Sigmoid colon (tissue), 7 donors: ENCODE data around the gene PARP4. TPM values are rescaled to one million over a fixed set of nuclear protein-coding genes. Genes with fewer than 3 reads are reported as not detected.
"Not testable (repeated sequence)": the region's sequence is repeated elsewhere in the genome, so short reads cannot be mapped to it uniquely, and the experiment has no call there.

ENCODE experiments used
- DNase-seq: peaks from one replicate; pipeline ENCODE4 v3.0.0-alpha.2; 2019
- H3K27ac ChIP-seq, 4 donors: fragments of 200-600 bp; sonication (generic); one replicate each; pipeline ENCODE4 v1.5.1; 2016 to 2019; ENCODE audit warnings: mild to moderate bottlenecking in 1 of 4
- H3K27me3 ChIP-seq, 3 donors: fragments of 200-600 bp; sonication (generic); one replicate each; pipeline ENCODE4 v1.5.1; 2019; ENCODE audit warnings: mild to moderate bottlenecking in 1 of 3
- H3K36me3 ChIP-seq, 4 donors: fragments of 200-600 bp; sonication (generic); one replicate each; pipeline ENCODE4 v1.5.1; 2016 to 2019
- H3K4me1 ChIP-seq, 4 donors: fragments of 200-600 bp; sonication (generic); one replicate each; pipeline ENCODE4 v1.5.1; 2017 to 2019
- H3K4me3 ChIP-seq, 4 donors: fragments of 200-600 bp; sonication (generic); one replicate each; pipeline ENCODE4 v1.5.1; 2017 to 2019; ENCODE audit warnings: mild to moderate bottlenecking in 2 of 4, moderate library complexity in 1 of 4
- H3K9me3 ChIP-seq, 4 donors: fragments of 200-600 bp in 3 of 4; sonication (generic) in 3 of 4; one replicate each; pipeline versions ENCODE4 v1.5.1 to v1.6.1; 2013 to 2019
- CTCF ChIP-seq, 4 experiments: fragments of 450-650 bp in 3 of 4; fragments of 200-600 bp in 1 of 4; IDR thresholded peaks; one replicate each; pipeline ENCODE4 v1.5.1; 2016 to 2019; ENCODE audit warnings: antibody characterized with exemption in 4 of 4, mild to moderate bottlenecking in 3 of 4, moderate library complexity in 2 of 4
- EP300 ChIP-seq, 4 donors: sonication (generic); formaldehyde crosslinking; IDR thresholded peaks; one replicate each; pipeline ENCODE4 v1.6.1; 2017; ENCODE audit warnings: antibody characterized with exemption in 4 of 4
- POLR2A ChIP-seq, 2 donors: fragments of 450-650 bp; IDR thresholded peaks; one replicate each; pipeline ENCODE4 v1.6.1; 2016; ENCODE audit warnings: antibody characterized with exemption in 2 of 2, mild to moderate bottlenecking in 2 of 2, moderate library complexity in 2 of 2
- POLR2AphosphoS5 ChIP-seq, 4 donors: sonication (generic); formaldehyde crosslinking; IDR thresholded peaks; one replicate each; pipeline ENCODE4 v1.6.1; 2017; ENCODE audit warnings: antibody characterized with exemption in 4 of 4
- WGBS, 2 donors: extraction: QIAGEN DNeasy Blood & Tissue Kit; methylation state at CpG; one replicate each; pipeline ENCODE4 v1.1.7; 2013; 5-methylcytosine and 5-hydroxymethylcytosine counted together
- intact Hi-C: fragments of 100-400 bp; cut with DNase I; formaldehyde crosslinking; loops from one replicate; pipeline ENCODE4 v1.15.1; 2023
- polyA plus RNA-seq, 3 donors: library from polyadenylated mRNA; stranded (reverse); fragments of 200-250 nt; gene quantifications; one replicate each; pipeline ENCODE4 v1.2.3, GENCODE V29; 2013
- total RNA-seq, 4 donors: library from RNA; depleted of rRNA; stranded (reverse); fragments of >200 nt; gene quantifications; one replicate each; pipeline ENCODE4 v1.1.0, GENCODE V29; 2016
- donor health status: healthy with polysubstance abuse.
- donor health status: Bipolar disorder and iron deficiency.
- donor health status: healthy.

The PARP4 gene
- total and polyA plus RNA-seq, 7 donors, result 29.4 to 54.3 (median 41.8) TPM

GRCh38 chr13:24495151-24495729 lies 17.3 kb downstream of the PARP4 start:
- Histone ChIP-seq H3K27me3 (no peaks in the 10 kb centered on the region), H3K27ac (no peak overlapping the region), H3K4me1 (no peaks in the 10 kb centered on the region), H3K9me3 (no peaks in the 10 kb centered on the region), H3K36me3 (peaks cover 38 to 96% (median 56%) of the 10 kb centered on the region in 4 donors), H3K4me3 (no peak overlapping the region)
- TF ChIP-seq POLR2A (IDR thresholded peaks at IDR 0.05) (no peak), CTCF (IDR thresholded peaks at IDR 0.05) (no peak), POLR2AphosphoS5 (IDR thresholded peaks at IDR 0.05) (no peak), EP300 (IDR thresholded peaks at IDR 0.05) (no peak)
- intact Hi-C loops, result no loop called here
- DNase-seq, result no peak
- WGBS, 2 donors, result 94 to 96% methylated on average over 3 of the region's 3 CpGs

- no peak for DNase-seq
- H3K9me3 ChIP-seq, result no peaks in the 10 kb centered on the region
- WGBS, 2 donors, result 95% methylated on average over 6 of the region's 6 CpGs
- TF ChIP-seq EP300 (IDR thresholded peaks at IDR 0.05) (no peak), POLR2AphosphoS5 (IDR thresholded peaks at IDR 0.05) (no peak), POLR2A (IDR thresholded peaks at IDR 0.05) (no peak), CTCF (IDR thresholded peaks at IDR 0.05) (no peak)
- no peak overlapping the region for H3K4me3 ChIP-seq
- H3K27me3 ChIP-seq, result no peaks in the 10 kb centered on the region
- H3K36me3 ChIP-seq, result peaks cover 42 to 99% (median 71%) of the 10 kb centered on the region in 4 donors
- H3K27ac ChIP-seq, result no peak overlapping the region
- intact Hi-C loops, result no loop called here
- no peaks in the 10 kb centered on the region for H3K4me1 ChIP-seq
Observed at GRCh38 chr13:24493356-24493755, 19.2 kb downstream of the PARP4 start.

- Histone ChIP-seq H3K27ac (no peak overlapping the region), H3K36me3 (peaks cover 30 to 97% (median 64%) of the 10 kb centered on the region in 4 donors), H3K9me3 (no peaks in the 10 kb centered on the region), H3K4me3 (no peak overlapping the region), H3K4me1 (no peaks in the 10 kb centered on the region), H3K27me3 (no peaks in the 10 kb centered on the region)
- TF ChIP-seq POLR2AphosphoS5 (IDR thresholded peaks at IDR 0.05), result no peak
- TF ChIP-seq CTCF (IDR thresholded peaks at IDR 0.05), result no peak
- no peak for TF ChIP-seq EP300 (IDR thresholded peaks at IDR 0.05)
- no peak for TF ChIP-seq POLR2A (IDR thresholded peaks at IDR 0.05)
- 79 to 93% methylated on average over 7 of the region's 7 CpGs for WGBS, 2 donors
- intact Hi-C loops, result no loop called here
- no peak for DNase-seq
Observed at GRCh38 chr13:24491845-24492244, 20.7 kb downstream of the PARP4 start.

GRCh38 chr13:24489721-24490120 lies 22.9 kb downstream of the PARP4 start:
- no peaks in the 10 kb centered on the region for H3K4me1 ChIP-seq
- TF ChIP-seq EP300 (IDR thresholded peaks at IDR 0.05) (no peak), POLR2A (IDR thresholded peaks at IDR 0.05) (no peak), POLR2AphosphoS5 (IDR thresholded peaks at IDR 0.05) (no peak), CTCF (IDR thresholded peaks at IDR 0.05) (no peak)
- peaks cover 16 to 98% (median 52%) of the 10 kb centered on the region in 4 donors for H3K36me3 ChIP-seq
- H3K9me3 ChIP-seq, result no peaks in the 10 kb centered on the region
- intact Hi-C loops, result no loop called here
- DNase-seq, result no peak
- H3K4me3 ChIP-seq, result no peak overlapping the region
- no peaks in the 10 kb centered on the region for H3K27me3 ChIP-seq
- WGBS, 2 donors, result 98 to 99% methylated on average over 6 of the region's 6 CpGs
- H3K27ac ChIP-seq, result no peak overlapping the region

GRCh38 chr13:24488092-24488491 lies 24.5 kb downstream of the PARP4 start:
- 91 to 96% methylated on average over 8 of the region's 8 CpGs for WGBS, 2 donors
- H3K27ac ChIP-seq, DNase-seq, H3K27me3 ChIP-seq, H3K4me3 ChIP-seq, H3K9me3 ChIP-seq, H3K4me1 ChIP-seq, intact Hi-C loops: not testable (repeated sequence)
- peaks cover 5 to 96% (median 44%) of the 10 kb centered on the region in 4 donors for H3K36me3 ChIP-seq

- DNase-seq, H3K27ac ChIP-seq, H3K27me3 ChIP-seq, H3K4me1 ChIP-seq, intact Hi-C loops, H3K9me3 ChIP-seq, H3K4me3 ChIP-seq: not testable (repeated sequence)
- H3K36me3 ChIP-seq, result peaks cover 19 to 96% (median 42%) of the 10 kb centered on the region in 4 donors
- 91 to 98% methylated on average over 3 of the region's 3 CpGs for WGBS, 2 donors
Observed at GRCh38 chr13:24486017-24486657, 26.4 kb downstream of the PARP4 start.
